Nephron (organoid): ENCODE measurements around the gene CHN2.
A peak's percentile ranks its signal among the peaks of the same experiment; 100 is the strongest.

Source experiments
- H3K27ac Mint-ChIP-seq, 3 experiments: 2 replicates each; pipeline ENCODE4 v1.8.0; 2020; ENCODE audit warnings: mixed read lengths in 3 of 3, mild to moderate bottlenecking in 2 of 3, moderate library complexity in 1 of 3
- H3K27me3 Mint-ChIP-seq: 2 replicates; pipeline ENCODE4 v1.8.0; 2021; ENCODE audit warnings: low read depth, mild to moderate bottlenecking, moderate library complexity, mixed read lengths
- H3K36me3 Mint-ChIP-seq: 2 replicates; pipeline ENCODE4 v1.8.0; 2020; ENCODE audit warnings: low read depth, mixed read lengths
- H3K4me1 Mint-ChIP-seq: 2 replicates; pipeline ENCODE4 v1.8.0; 2020; ENCODE audit warnings: mixed read lengths
- H3K4me3 Mint-ChIP-seq, 3 experiments: 2 replicates each; pipeline ENCODE4 v1.8.0; 2020; ENCODE audit warnings: mild to moderate bottlenecking in 3 of 3, mixed read lengths in 3 of 3, moderate library complexity in 2 of 3
- H3K9me3 Mint-ChIP-seq: 2 replicates; pipeline ENCODE4 v1.8.0; 2020; ENCODE audit warnings: mixed read lengths
- CTCF ChIP-seq, 3 experiments: fragments of 200-600 bp; sonication (generic); IDR thresholded peaks; one replicate each; pipeline ENCODE4 v1.5.0; 2021; ENCODE audit warnings: antibody characterized with exemption in 3 of 3; ENCODE audit not compliant: unreplicated experiment in 3 of 3

Gene CHN2

GRCh38 chr7:29161231-29161630 lies 33.3 kb upstream of the CHN2 start:
- Mint-ChIP-seq H3K9me3 (peaks cover 9% of the 10 kb centered on the region), H3K36me3 (peaks cover 3% of the 10 kb centered on the region), H3K27me3 (no peaks in the 10 kb centered on the region), H3K27ac (peak overlapping the region in 1 of 3 experiments; percentile 3), H3K4me3 (no peak overlapping the region), H3K4me1 (no peaks in the 10 kb centered on the region)
- TF ChIP-seq CTCF (IDR thresholded peaks at IDR 0.05; ENCODE audit: unreplicated experiment in 3 of 3): no peak

- H3K9me3 Mint-ChIP-seq: peaks cover 12% of the 10 kb centered on the region
- H3K27me3 Mint-ChIP-seq: no peaks in the 10 kb centered on the region
- H3K36me3 Mint-ChIP-seq: peaks cover 3% of the 10 kb centered on the region
- no peak overlapping the region for H3K4me3 Mint-ChIP-seq
- no peaks in the 10 kb centered on the region for H3K4me1 Mint-ChIP-seq
- TF ChIP-seq CTCF (IDR thresholded peaks at IDR 0.05; ENCODE audit: unreplicated experiment in 3 of 3): no peak
- no peak overlapping the region for H3K27ac Mint-ChIP-seq
Observed at GRCh38 chr7:29162577-29162976, 32.0 kb upstream of the CHN2 start.

- peaks cover 12% of the 10 kb centered on the region for H3K9me3 Mint-ChIP-seq
- H3K4me3 Mint-ChIP-seq: no peak overlapping the region
- TF ChIP-seq CTCF (IDR thresholded peaks at IDR 0.05; ENCODE audit: unreplicated experiment in 3 of 3): no peak
- peaks cover 3% of the 10 kb centered on the region for H3K36me3 Mint-ChIP-seq
- H3K27me3 Mint-ChIP-seq: no peaks in the 10 kb centered on the region
- H3K27ac Mint-ChIP-seq: no peak overlapping the region
- no peaks in the 10 kb centered on the region for H3K4me1 Mint-ChIP-seq
Observed at GRCh38 chr7:29163854-29164253, 30.7 kb upstream of the CHN2 start.

- Mint-ChIP-seq H3K4me3 (no peak overlapping the region), H3K4me1 (no peaks in the 10 kb centered on the region)
Observed at GRCh38 chr7:29167721-29168120, 26.9 kb upstream of the CHN2 start.

GRCh38 chr7:29170781-29171180 lies 23.8 kb upstream of the CHN2 start:
- H3K27me3 Mint-ChIP-seq: no peaks in the 10 kb centered on the region
- H3K27ac Mint-ChIP-seq: no peak overlapping the region
- no peaks in the 10 kb centered on the region for H3K4me1 Mint-ChIP-seq
- TF ChIP-seq CTCF (IDR thresholded peaks at IDR 0.05; ENCODE audit: unreplicated experiment in 3 of 3): no peak
- no peak overlapping the region for H3K4me3 Mint-ChIP-seq
- H3K36me3 Mint-ChIP-seq: no peaks in the 10 kb centered on the region
- H3K9me3 Mint-ChIP-seq: peaks cover 5% of the 10 kb centered on the region

More at GRCh38 chr7:29167721-29168120, 26.9 kb upstream of the CHN2 start:
- Mint-ChIP-seq H3K36me3 (no peaks in the 10 kb centered on the region), H3K27me3 (no peaks in the 10 kb centered on the region), H3K27ac (no peak overlapping the region), H3K9me3 (peaks cover 12% of the 10 kb centered on the region)
- no peak for TF ChIP-seq CTCF (IDR thresholded peaks at IDR 0.05; ENCODE audit: unreplicated experiment in 3 of 3)

- Mint-ChIP-seq H3K4me1 (no peaks in the 10 kb centered on the region), H3K4me3 (no peak overlapping the region), H3K27ac (no peak overlapping the region), H3K9me3 (no peaks in the 10 kb centered on the region), H3K27me3 (no peaks in the 10 kb centered on the region), H3K36me3 (no peaks in the 10 kb centered on the region)
- TF ChIP-seq CTCF (IDR thresholded peaks at IDR 0.05; ENCODE audit: unreplicated experiment in 3 of 3): no peak
Observed at GRCh38 chr7:29173458-29173857, 21.1 kb upstream of the CHN2 start.
